C4-2B (cell line): ENCODE measurements around the gene PTMS.
A peak's percentile ranks its signal among the peaks of the same experiment; 100 is the strongest.

ENCODE experiments used
- H3K27ac ChIP-seq: fragments of 450-650 bp; 2 replicates; pipeline ENCODE4 v1.5.1; 2017
- ZFX ChIP-seq: fragments of 450-650 bp; IDR thresholded peaks from 2 replicates; pipeline ENCODE4 v1.6.1; 2017
- TF ChIP-seq, protein P1 (sequence below): fragments of 450-650 bp; conservative IDR thresholded peaks from 2 replicates; pipeline ENCODE4 v1.5.1; 2017; ENCODE audit warnings: mild to moderate bottlenecking

The PTMS gene, protein sequence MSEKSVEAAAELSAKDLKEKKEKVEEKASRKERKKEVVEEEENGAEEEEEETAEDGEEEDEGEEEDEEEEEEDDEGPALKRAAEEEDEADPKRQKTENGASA

DNA sequence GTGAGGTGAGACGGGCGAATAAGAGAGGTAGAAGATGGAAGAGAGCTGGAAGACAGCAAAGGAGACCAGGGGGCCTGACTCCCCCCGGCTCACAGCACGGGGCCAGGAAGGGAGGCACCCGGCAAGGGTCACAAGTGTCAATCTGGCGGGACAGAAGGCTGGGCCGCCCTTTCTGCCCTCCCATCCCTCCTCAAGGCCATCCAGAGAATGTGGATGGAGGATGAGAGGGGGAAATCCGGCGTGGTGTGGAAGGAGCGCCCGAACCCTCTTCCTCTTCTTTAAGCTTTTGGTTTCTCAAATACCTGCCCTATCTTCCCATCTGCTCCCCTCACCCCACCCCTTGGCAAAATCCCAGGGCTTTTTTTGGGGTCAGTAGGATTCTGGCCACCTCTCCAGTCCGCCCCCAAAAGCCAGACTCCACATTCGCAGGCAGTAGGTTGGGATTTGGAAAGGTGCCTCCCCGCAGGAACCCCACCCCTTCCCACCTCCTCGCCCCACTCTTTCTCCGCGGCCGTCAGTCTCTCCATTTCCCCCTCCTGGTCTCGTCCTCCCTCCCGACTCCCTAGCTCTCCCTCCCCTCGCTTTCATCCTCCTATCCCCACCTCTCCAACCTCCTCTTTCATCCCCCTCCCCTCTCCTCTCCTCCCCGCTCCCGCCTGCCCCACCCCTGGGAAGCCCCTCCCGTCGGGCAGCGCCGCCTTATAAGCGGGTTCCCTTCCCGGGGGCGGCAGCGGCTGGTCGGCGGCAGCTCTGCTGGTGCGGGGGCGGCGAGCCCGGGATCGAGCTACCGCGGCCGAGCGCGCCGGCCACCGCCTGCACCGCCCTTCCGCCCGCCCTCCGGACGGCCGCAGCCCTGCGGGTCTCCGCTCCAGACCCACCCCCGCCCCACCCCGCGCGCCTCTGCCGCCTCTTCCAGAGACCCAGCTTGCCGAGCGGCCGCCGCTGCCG lies at the start of gene PTMS:
TSS of gene PTMS (plus strand) at position 730 of the 948 bp plus-strand sequence. CDS start 343 bp downstream, outside the sequence.
- H3K27ac ChIP-seq, result peak within 1 kb of the TSS; percentile 87
- TF ChIP-seq ZFX, result no peak
- TF ChIP-seq, protein P1, sequence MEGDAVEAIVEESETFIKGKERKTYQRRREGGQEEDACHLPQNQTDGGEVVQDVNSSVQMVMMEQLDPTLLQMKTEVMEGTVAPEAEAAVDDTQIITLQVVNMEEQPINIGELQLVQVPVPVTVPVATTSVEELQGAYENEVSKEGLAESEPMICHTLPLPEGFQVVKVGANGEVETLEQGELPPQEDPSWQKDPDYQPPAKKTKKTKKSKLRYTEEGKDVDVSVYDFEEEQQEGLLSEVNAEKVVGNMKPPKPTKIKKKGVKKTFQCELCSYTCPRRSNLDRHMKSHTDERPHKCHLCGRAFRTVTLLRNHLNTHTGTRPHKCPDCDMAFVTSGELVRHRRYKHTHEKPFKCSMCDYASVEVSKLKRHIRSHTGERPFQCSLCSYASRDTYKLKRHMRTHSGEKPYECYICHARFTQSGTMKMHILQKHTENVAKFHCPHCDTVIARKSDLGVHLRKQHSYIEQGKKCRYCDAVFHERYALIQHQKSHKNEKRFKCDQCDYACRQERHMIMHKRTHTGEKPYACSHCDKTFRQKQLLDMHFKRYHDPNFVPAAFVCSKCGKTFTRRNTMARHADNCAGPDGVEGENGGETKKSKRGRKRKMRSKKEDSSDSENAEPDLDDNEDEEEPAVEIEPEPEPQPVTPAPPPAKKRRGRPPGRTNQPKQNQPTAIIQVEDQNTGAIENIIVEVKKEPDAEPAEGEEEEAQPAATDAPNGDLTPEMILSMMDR, result no peak

DNA sequence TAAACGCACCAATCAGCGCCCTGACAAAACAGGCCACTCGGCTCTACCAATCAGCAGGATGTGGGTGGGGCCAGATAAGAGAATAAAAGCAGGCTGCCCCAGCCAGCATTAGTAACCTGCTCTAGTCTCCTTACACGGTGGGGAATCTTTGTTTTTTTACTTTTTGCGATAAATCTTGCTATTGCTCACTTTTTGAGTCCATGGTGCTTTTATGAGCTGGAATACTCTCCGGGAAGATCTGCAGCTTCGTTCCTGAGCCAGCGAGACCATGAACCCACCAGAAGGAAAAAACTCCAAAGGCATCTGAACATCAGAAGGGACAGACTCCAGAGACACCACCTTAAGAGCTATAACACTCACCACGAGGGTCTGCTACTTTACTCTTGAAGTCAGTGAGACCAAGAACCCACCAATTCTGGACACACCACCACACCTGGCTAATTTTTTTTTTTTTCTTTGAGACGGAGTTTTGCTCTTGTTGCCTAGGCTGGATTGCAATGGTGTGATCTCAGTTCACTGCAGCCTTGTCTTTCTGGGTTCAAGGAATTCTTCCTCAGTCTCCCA lies 49.2 kb upstream of the PTMS start:
- no peak for TF ChIP-seq ZFX
- TF ChIP-seq, protein P1, result no peak
- no peak overlapping the region for H3K27ac ChIP-seq

DNA sequence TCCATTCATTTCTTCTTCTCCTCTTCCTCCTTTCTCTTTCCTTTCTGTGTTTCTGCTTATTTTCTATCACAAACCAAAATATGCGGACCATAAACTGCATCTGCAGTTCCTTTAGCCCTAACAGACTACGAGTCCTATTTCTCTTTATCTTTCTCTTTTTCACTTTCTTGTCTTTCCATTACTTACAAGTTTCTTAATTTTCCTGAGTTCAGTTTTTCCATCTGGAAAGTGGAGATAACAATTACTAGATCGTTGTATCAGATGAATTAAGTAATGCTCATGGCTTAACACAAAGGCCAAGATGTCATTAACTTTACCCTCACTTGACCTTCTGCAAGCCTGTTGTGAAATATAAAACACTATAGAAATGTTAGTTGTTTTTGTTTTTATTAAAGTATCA lies 43.3 kb upstream of the PTMS start:
- no peak for TF ChIP-seq ZFX
- TF ChIP-seq, protein P1, result no peak
- H3K27ac ChIP-seq, result no peak overlapping the region

DNA sequence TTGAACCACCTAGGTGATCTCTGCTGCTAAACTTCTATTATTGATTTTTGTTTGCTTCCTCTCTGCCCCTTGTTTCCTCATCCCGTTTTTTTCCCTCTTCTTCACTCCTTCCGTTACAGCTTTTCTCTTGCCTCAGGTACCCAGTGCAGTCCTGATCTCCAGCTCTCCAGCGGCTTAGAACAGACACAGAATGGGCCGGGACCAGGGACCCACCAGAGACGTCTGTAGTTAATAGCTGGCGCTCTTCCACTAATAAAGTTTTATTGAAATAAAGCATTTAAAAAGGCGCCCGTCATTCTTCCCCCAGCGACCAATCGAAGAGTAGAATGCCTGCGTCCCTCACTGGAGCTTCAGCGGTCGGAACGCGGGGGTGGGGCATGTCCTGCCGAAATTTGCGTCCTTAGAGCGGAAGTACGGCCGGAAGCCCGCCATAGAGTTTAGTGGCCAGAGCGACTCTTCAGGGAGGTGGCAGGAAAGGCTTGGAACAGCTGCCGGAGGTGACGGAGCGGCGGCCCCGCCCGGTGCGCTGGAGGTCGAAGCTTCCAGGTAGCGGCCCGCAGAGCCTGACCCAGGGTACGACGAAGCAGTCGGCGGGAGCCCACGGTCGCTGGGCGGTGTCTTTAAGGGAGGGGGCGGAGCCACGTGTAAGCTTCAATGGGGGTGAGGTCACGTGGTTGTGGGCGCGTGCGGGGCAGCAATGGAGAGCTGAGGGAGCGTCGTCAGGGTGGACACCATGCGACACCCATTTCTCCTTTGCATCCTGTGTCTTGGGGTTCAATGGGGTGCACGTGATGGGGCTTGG lies 42.4 kb upstream of the PTMS start, which contains the start of gene COPS7A:
TSS of gene COPS7A (plus strand) at position 440 of the 802 bp plus-strand sequence. CDS start 611 bp downstream, outside the sequence.
- TF ChIP-seq, protein P1, result no peak
- TF ChIP-seq ZFX, result no peak

DNA sequence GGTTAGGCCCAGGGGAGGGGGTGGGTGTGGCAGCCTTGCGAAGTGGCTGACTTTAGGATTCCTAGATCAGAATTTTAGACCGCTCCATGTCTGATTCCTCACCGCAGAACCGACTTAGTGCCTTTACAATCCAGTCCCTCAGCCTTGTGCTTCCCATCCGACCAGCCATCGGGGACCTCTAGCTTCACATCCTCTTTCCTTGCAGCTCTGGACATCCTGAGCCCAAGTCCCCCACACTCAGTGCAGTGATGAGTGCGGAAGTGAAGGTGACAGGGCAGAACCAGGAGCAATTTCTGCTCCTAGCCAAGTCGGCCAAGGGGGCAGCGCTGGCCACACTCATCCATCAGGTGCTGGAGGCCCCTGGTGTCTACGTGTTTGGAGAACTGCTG lies 41.8 kb upstream of the PTMS start:
- TF ChIP-seq, protein P1, result no peak
- no peak for TF ChIP-seq ZFX

More for the DNA sequence above, 42.4 kb upstream of the PTMS start, which contains the start of gene COPS7A:
- peak within 1 kb of the TSS; percentile 82 for H3K27ac ChIP-seq

DNA sequence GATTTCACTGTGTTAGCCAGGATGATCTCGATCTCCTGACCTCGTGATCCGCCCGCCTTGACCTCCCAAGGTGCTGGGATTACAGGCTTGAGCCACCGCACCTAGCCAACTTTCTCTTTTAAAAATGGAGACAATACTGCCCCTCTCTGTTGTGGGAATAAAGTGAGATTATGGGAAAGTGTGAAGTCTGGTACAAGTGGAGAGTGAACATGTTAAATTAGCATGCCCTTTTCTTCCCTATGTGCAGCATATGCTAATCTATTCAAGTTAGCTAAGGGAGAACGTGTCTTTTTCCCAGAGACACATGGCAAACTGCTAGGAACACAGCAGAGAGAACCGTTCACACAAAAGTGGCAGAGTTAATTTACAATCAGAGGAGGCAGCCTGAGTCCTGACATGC lies 40.8 kb upstream of the PTMS start:
- TF ChIP-seq ZFX, result no peak
- TF ChIP-seq, protein P1, result no peak
- H3K27ac ChIP-seq, result peak overlapping the region; percentile 82

More for the DNA sequence above, 41.8 kb upstream of the PTMS start:
- peak overlapping the region; percentile 82 for H3K27ac ChIP-seq
